ENCODE measurements around the gene TMPRSS6.
A peak's percentile ranks its signal among the peaks of the same experiment; 100 is the strongest.

The TMPRSS6 gene

GRCh38 chr22:37090920-37091695, 18.4 kb downstream of the TMPRSS6 start:
- no peak for TF ChIP-seq CTCF (IDR thresholded peaks at IDR 0.05; ENCODE audit: low read depth, low read length)
- DNase-seq (ENCODE audit: low read depth in 2 of 2) = no peak
- no peak overlapping the region for H3K4me3 ChIP-seq (replicated peaks in 1 of 2; ENCODE audit: low read depth in 2 of 2, low read length in 2 of 2)

- H3K4me3 ChIP-seq (replicated peaks in 1 of 2; ENCODE audit: low read depth in 2 of 2, low read length in 2 of 2) = no peak overlapping the region
- peak in 1 of 2 donors; percentile 52 for DNase-seq (ENCODE audit: low read depth in 2 of 2)
- no peak for TF ChIP-seq CTCF (IDR thresholded peaks at IDR 0.05; ENCODE audit: low read depth, low read length)
Observed at GRCh38 chr22:37089434-37089833, 20.1 kb downstream of the TMPRSS6 start.

DNA sequence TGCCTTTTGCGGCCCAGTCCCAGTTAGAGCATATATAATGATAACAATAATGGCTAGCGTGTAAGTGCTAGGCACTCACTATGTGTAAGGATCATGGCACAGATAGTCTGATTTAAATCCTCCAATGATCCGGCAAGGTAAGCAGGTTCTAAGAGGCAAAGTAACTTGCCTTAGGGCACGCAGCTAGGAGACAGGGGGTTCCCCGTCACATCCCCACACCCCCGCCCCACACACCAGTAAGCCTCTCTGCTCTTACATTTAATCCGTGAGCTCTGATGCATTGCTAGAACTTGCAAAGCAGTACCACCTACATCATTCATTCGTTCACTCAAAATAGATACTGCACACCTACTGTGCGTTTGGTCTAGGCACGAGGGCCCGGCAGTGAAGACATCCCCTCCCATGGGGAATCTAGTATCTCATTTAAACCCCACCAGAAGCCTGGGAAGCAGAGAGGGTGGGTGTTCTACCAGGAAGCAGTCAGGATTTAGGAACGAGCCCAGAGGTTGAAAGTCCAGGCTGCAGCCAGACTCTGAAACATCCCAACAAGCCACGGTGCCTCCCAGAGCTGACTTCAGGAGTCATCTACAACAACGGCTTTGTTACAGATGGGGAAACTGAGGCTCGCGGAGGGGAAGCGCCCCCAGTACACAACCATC, 20.6 kb downstream of the TMPRSS6 start:
- TF ChIP-seq CTCF (IDR thresholded peaks at IDR 0.05; ENCODE audit: low read depth, low read length) = no peak
- DNase-seq (ENCODE audit: low read depth in 2 of 2) = no peak
- no peak overlapping the region for H3K4me3 ChIP-seq (replicated peaks in 1 of 2; ENCODE audit: low read depth in 2 of 2, low read length in 2 of 2)

DNA sequence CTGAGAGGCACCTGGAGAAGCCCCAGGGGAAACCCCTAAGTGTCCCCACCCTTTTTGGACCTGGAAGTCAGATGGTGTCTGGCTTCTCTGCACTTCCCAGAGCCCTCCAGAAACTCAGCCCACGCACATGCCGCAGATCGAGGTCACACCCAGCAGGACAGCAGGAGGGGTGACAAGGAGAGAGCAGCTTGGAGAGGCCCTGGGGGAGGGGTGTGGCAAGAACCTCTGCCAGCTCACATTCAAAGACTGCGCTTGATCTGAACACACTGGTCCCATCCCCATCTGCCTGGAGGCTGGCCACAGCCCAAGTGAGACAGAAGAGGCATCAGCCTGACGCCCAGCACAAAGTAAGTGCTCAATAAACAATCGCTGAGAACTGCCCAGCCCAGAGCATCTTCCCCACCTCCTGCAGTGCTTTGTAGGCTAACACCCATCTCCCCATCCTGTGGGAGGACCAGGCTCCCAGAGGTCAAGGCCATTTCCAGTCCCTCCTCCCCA, 21.4 kb downstream of the TMPRSS6 start:
- peak in 1 of 2 donors; percentile 23 for DNase-seq (ENCODE audit: low read depth in 2 of 2)
- H3K4me3 ChIP-seq (replicated peaks in 1 of 2; ENCODE audit: low read depth in 2 of 2, low read length in 2 of 2) = no peak overlapping the region
- no peak for TF ChIP-seq CTCF (IDR thresholded peaks at IDR 0.05; ENCODE audit: low read depth, low read length)

GRCh38 chr22:37086184-37086583, 23.3 kb downstream of the TMPRSS6 start:
- H3K4me3 ChIP-seq (replicated peaks in 1 of 2; ENCODE audit: low read depth in 2 of 2, low read length in 2 of 2) = no peak overlapping the region
- no peak for TF ChIP-seq CTCF (IDR thresholded peaks at IDR 0.05; ENCODE audit: low read depth, low read length)
- DNase-seq (ENCODE audit: low read depth in 2 of 2) = no peak

- TF ChIP-seq CTCF (IDR thresholded peaks at IDR 0.05; ENCODE audit: low read depth, low read length) = no peak
Observed at GRCh38 chr22:37084385-37084784, 25.1 kb downstream of the TMPRSS6 start.

More at GRCh38 chr22:37084385-37084784, 25.1 kb downstream of the TMPRSS6 start:
- no peak overlapping the region for H3K4me3 ChIP-seq (replicated peaks in 1 of 2; ENCODE audit: low read depth in 2 of 2, low read length in 2 of 2)
- no peak for DNase-seq (ENCODE audit: low read depth in 2 of 2)
